Measurements from ENCODE around the gene IMPDH1. TPM values are rescaled to one million over a fixed set of nuclear protein-coding genes. Genes with fewer than 3 reads are reported as not detected.
A peak's percentile ranks its signal among the peaks of the same experiment; 100 is the strongest.

The IMPDH1 gene
- total and polyA plus RNA-seq, 2 donors (not counting 1 experiment from before 2014, with no cell fraction given): 54.9 to 90.6 TPM

DNA sequence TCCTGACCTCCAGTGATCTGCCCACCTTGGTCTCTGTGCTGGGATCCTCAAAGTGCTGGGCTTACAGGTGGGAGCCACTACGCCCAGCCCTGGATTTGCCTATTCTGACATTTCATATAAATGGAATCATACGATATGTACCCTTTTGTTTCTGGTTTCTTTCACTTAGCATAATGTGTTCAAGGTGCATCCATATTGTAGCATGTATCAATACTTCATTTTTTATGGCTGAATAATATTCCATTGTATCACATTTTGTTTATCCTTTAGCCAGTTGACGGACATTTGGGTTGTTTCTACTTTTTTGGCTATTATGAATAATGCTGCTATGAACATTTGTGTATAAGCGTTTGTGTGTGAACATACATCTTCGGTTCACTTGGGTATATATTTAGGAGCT lies 41.1 kb upstream of the IMPDH1 start:
- Histone ChIP-seq H2AFZ (ENCODE audit: insufficient read depth, low read depth, low read length, poor library complexity, severe bottlenecking) (no peak overlapping the region), H3K4me2 (replicated peaks; ENCODE audit: low read depth, low read length, poor library complexity, severe bottlenecking) (no peak overlapping the region), H3K36me3 (replicated peaks in 1 of 2; ENCODE audit: control extremely low read depth in 1 of 2, control insufficient read depth in 1 of 2, extremely low read depth in 1 of 2, insufficient read depth in 2 of 2, low read length in 1 of 2) (no peaks in the 10 kb centered on the region), H3K27ac (ENCODE audit: low read length in 2 of 2) (no peak overlapping the region), H3K4me1 (ENCODE audit: control insufficient read depth in 2 of 2, insufficient read depth in 2 of 2, low read length in 2 of 2) (peaks cover 6 to 7% of the 10 kb centered on the region in 2 donors), H4K20me1 (ENCODE audit: control insufficient read depth, insufficient read depth, low read length, poor library complexity, severe bottlenecking) (no peaks in the 10 kb centered on the region), H3K4me3 (ENCODE audit: control extremely low read depth in 1 of 5, extremely low read depth in 1 of 5, insufficient read depth in 1 of 5, low read depth in 2 of 5, low read length in 4 of 5) (no peak overlapping the region), H3K27me3 (replicated peaks in 1 of 4; ENCODE audit: control extremely low read depth in 1 of 4, control insufficient read depth in 3 of 4, insufficient read depth in 4 of 4, low read length in 3 of 4) (no peaks in the 10 kb centered on the region), H3K9ac (ENCODE audit: low read length) (no peak overlapping the region), H3K79me2 (ENCODE audit: control insufficient read depth, insufficient read depth, low read length) (peaks cover 2% of the 10 kb centered on the region), H3K9me3 (ENCODE audit: control extremely low read depth in 1 of 3, control insufficient read depth in 2 of 3, insufficient read depth in 1 of 3, low read length in 2 of 3) (no peaks in the 10 kb centered on the region)
- no peak overlapping the region for H3K27ac Mint-ChIP-seq
- WGBS (ENCODE audit: insufficient coverage): no CpG with 5 or more reads among the region's 5 CpGs
- ChIA-PET CTCF (interaction anchor here (1.4 to 7.8 kb wide), 3 partner anchors 8 to 24 kb away, joined by 3 to 141 read pairs (median 5); no protein-coding TSS in a partner anchor), POLR2A (no interaction called here)
- no peak overlapping the region for H3K4me3 Mint-ChIP-seq
- no peak for DNase-seq
- peaks cover 7% of the 10 kb centered on the region for H3K4me1 Mint-ChIP-seq
- no peak for ATAC-seq (ENCODE audit: low read depth)
- TF ChIP-seq EZH2 (IDR thresholded peaks at IDR 0.05; ENCODE audit: borderline replicate concordance, insufficient read depth, low read depth, low read length, poor library complexity, severe bottlenecking): no peak
- TF ChIP-seq, protein P1, sequence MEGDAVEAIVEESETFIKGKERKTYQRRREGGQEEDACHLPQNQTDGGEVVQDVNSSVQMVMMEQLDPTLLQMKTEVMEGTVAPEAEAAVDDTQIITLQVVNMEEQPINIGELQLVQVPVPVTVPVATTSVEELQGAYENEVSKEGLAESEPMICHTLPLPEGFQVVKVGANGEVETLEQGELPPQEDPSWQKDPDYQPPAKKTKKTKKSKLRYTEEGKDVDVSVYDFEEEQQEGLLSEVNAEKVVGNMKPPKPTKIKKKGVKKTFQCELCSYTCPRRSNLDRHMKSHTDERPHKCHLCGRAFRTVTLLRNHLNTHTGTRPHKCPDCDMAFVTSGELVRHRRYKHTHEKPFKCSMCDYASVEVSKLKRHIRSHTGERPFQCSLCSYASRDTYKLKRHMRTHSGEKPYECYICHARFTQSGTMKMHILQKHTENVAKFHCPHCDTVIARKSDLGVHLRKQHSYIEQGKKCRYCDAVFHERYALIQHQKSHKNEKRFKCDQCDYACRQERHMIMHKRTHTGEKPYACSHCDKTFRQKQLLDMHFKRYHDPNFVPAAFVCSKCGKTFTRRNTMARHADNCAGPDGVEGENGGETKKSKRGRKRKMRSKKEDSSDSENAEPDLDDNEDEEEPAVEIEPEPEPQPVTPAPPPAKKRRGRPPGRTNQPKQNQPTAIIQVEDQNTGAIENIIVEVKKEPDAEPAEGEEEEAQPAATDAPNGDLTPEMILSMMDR (IDR thresholded peaks at IDR 0.05): no peak
- intact Hi-C loops (cut with micrococcal nuclease): loop anchor here (10.0 kb wide), 1 partner anchor 284 kb away; the partner anchor contains the start of gene CALU
- no peaks in the 10 kb centered on the region for H3K9me3 Mint-ChIP-seq (ENCODE audit: insufficient read depth)
- no peaks in the 10 kb centered on the region for H3K27me3 Mint-ChIP-seq

DNA sequence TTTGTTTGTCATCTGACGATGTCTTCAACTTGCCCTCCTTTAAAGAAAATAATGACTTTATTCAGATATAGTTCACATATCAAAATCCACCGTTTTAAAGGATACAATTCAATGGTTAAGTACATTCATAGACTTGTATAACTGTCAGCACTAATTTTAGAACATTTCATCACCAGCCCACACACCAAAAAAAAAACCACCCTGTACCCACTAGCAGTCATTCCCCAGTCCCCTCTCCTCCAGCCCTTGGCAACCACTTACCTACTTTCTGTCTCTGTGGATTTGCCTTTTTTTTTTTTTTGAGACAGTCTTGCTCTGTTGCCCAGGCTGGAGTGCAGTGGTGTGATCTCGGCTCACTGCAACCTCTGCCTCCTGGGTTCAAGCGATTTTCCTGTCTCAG lies 40.6 kb upstream of the IMPDH1 start:
- WGBS (ENCODE audit: insufficient coverage): 30% methylated on average over 2 of the region's 4 CpGs
- ChIA-PET POLR2A (no interaction called here), CTCF (interaction anchor here (1.4 kb wide), 1 partner anchor 9 kb away, joined by 3 read pairs; no protein-coding TSS in a partner anchor)
- H4K20me1 ChIP-seq (ENCODE audit: control insufficient read depth, insufficient read depth, low read length, poor library complexity, severe bottlenecking): no peaks in the 10 kb centered on the region
- peaks cover 4% of the 10 kb centered on the region for H3K4me1 Mint-ChIP-seq
- no peak overlapping the region for H3K4me3 ChIP-seq (ENCODE audit: control extremely low read depth in 1 of 5, extremely low read depth in 1 of 5, insufficient read depth in 1 of 5, low read depth in 2 of 5, low read length in 4 of 5)
- intact Hi-C loops (cut with micrococcal nuclease): loop anchor here (10.0 kb wide), 1 partner anchor 284 kb away; the partner anchor contains the start of gene CALU
- H3K9ac ChIP-seq (ENCODE audit: low read length): no peak overlapping the region
- no peak overlapping the region for H3K4me3 Mint-ChIP-seq
- H3K27me3 Mint-ChIP-seq: no peaks in the 10 kb centered on the region
- H3K9me3 ChIP-seq (ENCODE audit: control extremely low read depth in 1 of 3, control insufficient read depth in 2 of 3, insufficient read depth in 1 of 3, low read length in 2 of 3): no peaks in the 10 kb centered on the region
- H3K27me3 ChIP-seq (replicated peaks in 1 of 4; ENCODE audit: control extremely low read depth in 1 of 4, control insufficient read depth in 3 of 4, insufficient read depth in 4 of 4, low read length in 3 of 4): no peaks in the 10 kb centered on the region
- H3K36me3 ChIP-seq (replicated peaks in 1 of 2; ENCODE audit: control extremely low read depth in 1 of 2, control insufficient read depth in 1 of 2, extremely low read depth in 1 of 2, insufficient read depth in 2 of 2, low read length in 1 of 2): no peaks in the 10 kb centered on the region
- H3K27ac ChIP-seq (ENCODE audit: low read length in 2 of 2): no peak overlapping the region
- TF ChIP-seq, protein P1 (IDR thresholded peaks at IDR 0.05): no peak
- TF ChIP-seq EZH2 (IDR thresholded peaks at IDR 0.05; ENCODE audit: borderline replicate concordance, insufficient read depth, low read depth, low read length, poor library complexity, severe bottlenecking): no peak
- H3K27ac Mint-ChIP-seq: peak overlapping the region; percentile 53
- H3K4me1 ChIP-seq (ENCODE audit: control insufficient read depth in 2 of 2, insufficient read depth in 2 of 2, low read length in 2 of 2): peaks cover 6 to 7% of the 10 kb centered on the region in 2 donors
- H3K9me3 Mint-ChIP-seq (ENCODE audit: insufficient read depth): no peaks in the 10 kb centered on the region
- DNase-seq: no peak
- ATAC-seq (ENCODE audit: low read depth): no peak
- H3K79me2 ChIP-seq (ENCODE audit: control insufficient read depth, insufficient read depth, low read length): no peaks in the 10 kb centered on the region
- H3K4me2 ChIP-seq (replicated peaks; ENCODE audit: low read depth, low read length, poor library complexity, severe bottlenecking): no peak overlapping the region
- H2AFZ ChIP-seq (ENCODE audit: insufficient read depth, low read depth, low read length, poor library complexity, severe bottlenecking): no peak overlapping the region

Measured in B cell (primary cell).